ENCODE data around the gene TSKU. TPM values are rescaled to one million over a fixed set of nuclear protein-coding genes. Genes with fewer than 3 reads are reported as not detected.

Gene TSKU
- total and polyA plus RNA-seq, 9 of the 15 experiments (the other 6 are each of a cell fraction or from before 2014, with no cell fraction given): 0.60 to 11.9 (median 8.4) TPM

DNA sequence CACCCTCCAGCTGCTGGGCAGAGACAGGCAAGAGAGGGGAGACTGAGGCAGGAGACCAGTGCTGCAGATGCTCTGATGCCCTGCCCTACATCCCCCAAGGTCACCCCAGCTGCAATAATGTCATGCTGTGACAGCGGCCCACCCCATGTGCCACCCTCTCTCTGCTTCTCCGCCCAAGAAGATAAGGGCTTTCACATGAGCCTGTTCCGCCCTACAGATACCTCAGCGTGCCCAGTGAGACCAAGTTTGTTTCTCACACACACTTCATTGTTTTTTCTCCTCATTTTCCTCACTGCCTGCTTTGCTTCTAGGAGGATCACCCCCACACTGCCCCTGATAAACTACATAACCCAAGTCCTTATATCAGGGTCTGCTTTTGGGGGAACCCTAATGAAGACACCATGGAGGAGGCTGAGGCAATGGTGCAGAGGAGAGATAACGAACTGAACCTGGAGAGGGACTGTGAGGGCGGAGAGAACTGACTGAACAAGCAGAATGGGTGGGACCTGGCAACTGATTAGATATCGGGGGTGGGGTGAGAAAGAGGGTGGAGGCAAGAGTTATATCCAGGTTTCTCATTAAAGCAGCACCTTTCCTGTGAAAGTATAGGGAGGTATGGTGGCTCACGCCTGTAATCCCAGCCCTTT lies 37.5 kb upstream of the TSKU start (continued):
- TF ChIP-seq PRMT5 (CRISPR knock-in tag; IDR thresholded peaks at IDR 0.05) (no peak), RBFOX2 (IDR thresholded peaks at IDR 0.05; ENCODE audit: low read depth, low read length) (peak; percentile 45), ERF (CRISPR knock-in tag; IDR thresholded peaks at IDR 0.05) (no peak), FIP1L1 (IDR thresholded peaks at IDR 0.05; ENCODE audit: low read depth, low read length, poor library complexity, severe bottlenecking) (no peak), HDGF (IDR thresholded peaks at IDR 0.05) (peak; percentile 35; the same call in 1 of the 2 replicates), ZC3H11A (IDR thresholded peaks at IDR 0.05; ENCODE audit: low read depth, low read length) (no peak), ZNF764 (CRISPR knock-in tag; IDR thresholded peaks at IDR 0.05; ENCODE audit: low read depth) (no peak), MEF2D (tag; conservative IDR thresholded peaks at IDR 0.05; ENCODE audit: low read depth) (peak; percentile 61; the same call in 1 of the 2 replicates), NFIC (IDR thresholded peaks at IDR 0.05) (peak; percentile 61), ZSCAN32 (CRISPR knock-in tag; IDR thresholded peaks at IDR 0.05) (no peak), HNRNPL (IDR thresholded peaks at IDR 0.05; ENCODE audit: low read depth, low read length) (0 out of 2 replicates have a peak, but pooled peaks have one; percentile 5), ZNF316 (IDR thresholded peaks at IDR 0.05) (peak; percentile 30; the same call in 1 of the 2 replicates), SREBF2 (CRISPR knock-in tag; IDR thresholded peaks at IDR 0.05) (no peak), NFE2L1 (tag; IDR thresholded peaks at IDR 0.05; ENCODE audit: borderline replicate concordance, low read depth) (no peak), MCM5 (IDR thresholded peaks at IDR 0.05; ENCODE audit: low read depth) (no peak), ZNF146 (CRISPR knock-in tag; IDR thresholded peaks at IDR 0.05; ENCODE audit: unreplicated experiment) (no peak), SMARCE1 (IDR thresholded peaks at IDR 0.05) (peak; percentile 92; the same call in 1 of the 2 replicates), PYGO2 (tag; IDR thresholded peaks at IDR 0.05) (no peak), CREM (IDR thresholded peaks at IDR 0.05; ENCODE audit: low read depth) (no peak), ZFPM2 (CRISPR knock-in tag; IDR thresholded peaks at IDR 0.05) (no peak), MED1 (CRISPR knock-in tag; IDR thresholded peaks at IDR 0.05; ENCODE audit: borderline replicate concordance) (no peak)
- TF ChIP-seq, protein P1, sequence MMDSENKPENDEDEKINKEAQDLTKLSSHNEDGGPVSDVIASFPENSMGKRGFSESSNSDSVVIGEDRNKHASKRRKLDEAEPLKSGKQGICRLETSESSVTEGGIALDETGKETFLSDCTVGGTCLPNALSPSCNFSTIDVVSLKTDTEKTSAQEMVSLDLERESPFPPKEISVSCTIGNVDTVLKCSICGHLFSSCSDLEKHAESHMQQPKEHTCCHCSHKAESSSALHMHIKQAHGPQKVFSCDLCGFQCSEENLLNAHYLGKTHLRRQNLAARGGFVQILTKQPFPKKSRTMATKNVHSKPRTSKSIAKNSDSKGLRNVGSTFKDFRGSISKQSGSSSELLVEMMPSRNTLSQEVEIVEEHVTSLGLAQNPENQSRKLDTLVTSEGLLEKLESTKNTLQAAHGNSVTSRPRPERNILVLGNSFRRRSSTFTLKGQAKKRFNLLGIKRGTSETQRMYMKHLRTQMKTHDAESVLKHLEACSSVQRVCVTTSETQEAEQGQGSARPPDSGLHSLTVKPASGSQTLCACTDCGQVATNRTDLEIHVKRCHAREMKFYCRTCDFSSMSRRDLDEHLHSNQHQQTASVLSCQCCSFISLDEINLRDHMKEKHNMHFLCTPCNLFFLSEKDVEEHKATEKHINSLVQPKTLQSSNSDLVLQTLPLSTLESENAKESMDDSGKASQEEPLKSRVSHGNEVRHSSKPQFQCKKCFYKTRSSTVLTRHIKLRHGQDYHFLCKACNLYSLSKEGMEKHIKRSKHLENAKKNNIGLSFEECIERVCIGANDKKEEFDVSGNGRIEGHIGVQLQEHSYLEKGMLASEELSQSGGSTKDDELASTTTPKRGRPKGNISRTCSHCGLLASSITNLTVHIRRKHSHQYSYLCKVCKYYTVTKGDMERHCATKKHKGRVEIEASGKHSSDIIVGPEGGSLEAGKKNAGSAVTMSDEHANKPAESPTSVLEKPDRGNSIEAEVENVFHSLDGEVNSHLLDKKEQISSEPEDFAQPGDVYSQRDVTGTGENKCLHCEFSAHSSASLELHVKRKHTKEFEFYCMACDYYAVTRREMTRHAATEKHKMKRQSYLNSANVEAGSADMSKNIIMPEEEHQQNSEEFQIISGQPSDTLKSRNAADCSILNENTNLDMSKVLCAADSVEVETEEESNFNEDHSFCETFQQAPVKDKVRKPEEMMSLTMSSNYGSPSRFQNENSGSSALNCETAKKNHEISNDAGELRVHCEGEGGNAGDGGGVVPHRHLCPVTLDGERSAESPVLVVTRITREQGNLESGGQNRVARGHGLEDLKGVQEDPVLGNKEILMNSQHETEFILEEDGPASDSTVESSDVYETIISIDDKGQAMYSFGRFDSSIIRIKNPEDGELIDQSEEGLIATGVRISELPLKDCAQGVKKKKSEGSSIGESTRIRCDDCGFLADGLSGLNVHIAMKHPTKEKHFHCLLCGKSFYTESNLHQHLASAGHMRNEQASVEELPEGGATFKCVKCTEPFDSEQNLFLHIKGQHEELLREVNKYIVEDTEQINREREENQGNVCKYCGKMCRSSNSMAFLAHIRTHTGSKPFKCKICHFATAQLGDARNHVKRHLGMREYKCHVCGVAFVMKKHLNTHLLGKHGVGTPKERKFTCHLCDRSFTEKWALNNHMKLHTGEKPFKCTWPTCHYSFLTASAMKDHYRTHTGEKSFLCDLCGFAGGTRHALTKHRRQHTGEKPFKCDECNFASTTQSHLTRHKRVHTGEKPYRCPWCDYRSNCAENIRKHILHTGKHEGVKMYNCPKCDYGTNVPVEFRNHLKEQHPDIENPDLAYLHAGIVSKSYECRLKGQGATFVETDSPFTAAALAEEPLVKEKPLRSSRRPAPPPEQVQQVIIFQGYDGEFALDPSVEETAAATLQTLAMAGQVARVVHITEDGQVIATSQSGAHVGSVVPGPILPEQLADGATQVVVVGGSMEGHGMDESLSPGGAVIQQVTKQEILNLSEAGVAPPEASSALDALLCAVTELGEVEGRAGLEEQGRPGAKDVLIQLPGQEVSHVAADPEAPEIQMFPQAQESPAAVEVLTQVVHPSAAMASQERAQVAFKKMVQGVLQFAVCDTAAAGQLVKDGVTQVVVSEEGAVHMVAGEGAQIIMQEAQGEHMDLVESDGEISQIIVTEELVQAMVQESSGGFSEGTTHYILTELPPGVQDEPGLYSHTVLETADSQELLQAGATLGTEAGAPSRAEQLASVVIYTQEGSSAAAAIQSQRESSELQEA (IDR thresholded peaks at IDR 0.05; ENCODE audit: low read depth): no peak
- TF ChIP-seq, protein P2, sequence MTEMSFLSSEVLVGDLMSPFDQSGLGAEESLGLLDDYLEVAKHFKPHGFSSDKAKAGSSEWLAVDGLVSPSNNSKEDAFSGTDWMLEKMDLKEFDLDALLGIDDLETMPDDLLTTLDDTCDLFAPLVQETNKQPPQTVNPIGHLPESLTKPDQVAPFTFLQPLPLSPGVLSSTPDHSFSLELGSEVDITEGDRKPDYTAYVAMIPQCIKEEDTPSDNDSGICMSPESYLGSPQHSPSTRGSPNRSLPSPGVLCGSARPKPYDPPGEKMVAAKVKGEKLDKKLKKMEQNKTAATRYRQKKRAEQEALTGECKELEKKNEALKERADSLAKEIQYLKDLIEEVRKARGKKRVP (CRISPR knock-in tag; IDR thresholded peaks at IDR 0.05): peak; percentile 67

All from K562 (cell line).